IMR-90 (cell line): ENCODE results near the gene C16orf90.

Experiments used
- BHLHE40 ChIP-seq: fragments of 150-350 bp; IDR thresholded peaks from 2 replicates; pipeline ENCODE4 v1.6.1; 2016; ENCODE audit warnings: mild to moderate bottlenecking, low read depth, low read length
- CEBPB ChIP-seq: IDR thresholded peaks from 2 replicates; pipeline ENCODE4 v1.6.1; 2012; ENCODE audit warnings: low read depth, low read length, improper control_type of control experiment
- CHD1 ChIP-seq: IDR thresholded peaks from 2 replicates; pipeline ENCODE4 v1.6.1; 2012; ENCODE audit warnings: low read depth, low read length, improper control_type of control experiment
- NFE2L2 ChIP-seq: fragments of 150-350 bp; IDR thresholded peaks from 2 replicates; pipeline ENCODE4 v1.6.1; 2016; ENCODE audit warnings: low read depth, mild to moderate bottlenecking, low read length
- POLR2A ChIP-seq: IDR thresholded peaks from 2 replicates; pipeline ENCODE4 v1.6.1; 2012; ENCODE audit warnings: mild to moderate bottlenecking, low read depth, low read length
- RAD21 ChIP-seq: IDR thresholded peaks from 2 replicates; pipeline ENCODE4 v1.6.1; 2012; ENCODE audit warnings: low read length, improper control_type of control experiment
- RCOR1 ChIP-seq: IDR thresholded peaks from 2 replicates; pipeline ENCODE4 v1.6.1; 2012; ENCODE audit warnings: mild to moderate bottlenecking, low read length, improper control_type of control experiment; ENCODE audit not compliant: insufficient replicate concordance
- RFX5 ChIP-seq: IDR thresholded peaks from 2 replicates; pipeline ENCODE4 v1.8.0; 2012; ENCODE audit warnings: low read depth, mild to moderate bottlenecking, low read length, moderate library complexity
- SMC3 ChIP-seq: fragments of 150-350 bp; IDR thresholded peaks from 2 replicates; pipeline ENCODE4 v1.6.1; 2016; ENCODE audit warnings: low read depth, mild to moderate bottlenecking, antibody characterized with exemption, low read length, moderate library complexity
- USF2 ChIP-seq: fragments of 150-350 bp; IDR thresholded peaks from 2 replicates; pipeline ENCODE4 v1.6.1; 2017; ENCODE audit warnings: mild to moderate bottlenecking, antibody characterized with exemption, low read length, low read depth
- TF ChIP-seq, protein P1 (sequence below): conservative IDR thresholded peaks from 2 replicates; pipeline ENCODE4 v1.5.1; 2012; ENCODE audit warnings: mild to moderate bottlenecking, low read depth, low read length, improper control_type of control experiment
- TF ChIP-seq, protein P2 (sequence below): fragments of 150-350 bp; IDR thresholded peaks from 2 replicates; pipeline ENCODE4 v1.6.1; 2016; ENCODE audit warnings: low read depth, mild to moderate bottlenecking, low read length, moderate library complexity, borderline replicate concordance

DNA sequence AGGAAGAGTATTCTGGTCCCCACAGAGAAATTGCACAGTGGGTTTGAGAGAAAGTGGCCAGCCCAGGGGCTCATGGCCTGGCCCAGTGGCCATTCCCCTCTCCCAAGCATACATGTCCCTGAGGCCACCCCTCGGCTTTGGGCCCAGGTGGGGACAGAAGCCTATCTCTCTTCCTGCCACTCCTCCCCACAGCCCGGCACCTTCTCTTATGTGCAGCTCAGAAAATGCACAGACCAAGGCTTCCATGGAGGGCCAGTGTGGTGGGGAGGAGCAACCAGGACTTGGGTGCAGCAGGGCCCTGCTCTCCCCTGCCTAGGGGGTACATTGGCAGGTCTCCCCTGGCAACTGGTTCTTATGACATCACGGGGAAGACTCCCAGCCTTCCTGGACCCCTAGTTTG lies at the start of gene C16orf90:
- TF ChIP-seq POLR2A (no peak), USF2 (no peak), SMC3 (no peak), BHLHE40 (no peak), RFX5 (no peak), RAD21 (no peak), RCOR1 (no peak), CHD1 (no peak), CEBPB (no peak), NFE2L2 (no peak)
- TF ChIP-seq, protein P1, sequence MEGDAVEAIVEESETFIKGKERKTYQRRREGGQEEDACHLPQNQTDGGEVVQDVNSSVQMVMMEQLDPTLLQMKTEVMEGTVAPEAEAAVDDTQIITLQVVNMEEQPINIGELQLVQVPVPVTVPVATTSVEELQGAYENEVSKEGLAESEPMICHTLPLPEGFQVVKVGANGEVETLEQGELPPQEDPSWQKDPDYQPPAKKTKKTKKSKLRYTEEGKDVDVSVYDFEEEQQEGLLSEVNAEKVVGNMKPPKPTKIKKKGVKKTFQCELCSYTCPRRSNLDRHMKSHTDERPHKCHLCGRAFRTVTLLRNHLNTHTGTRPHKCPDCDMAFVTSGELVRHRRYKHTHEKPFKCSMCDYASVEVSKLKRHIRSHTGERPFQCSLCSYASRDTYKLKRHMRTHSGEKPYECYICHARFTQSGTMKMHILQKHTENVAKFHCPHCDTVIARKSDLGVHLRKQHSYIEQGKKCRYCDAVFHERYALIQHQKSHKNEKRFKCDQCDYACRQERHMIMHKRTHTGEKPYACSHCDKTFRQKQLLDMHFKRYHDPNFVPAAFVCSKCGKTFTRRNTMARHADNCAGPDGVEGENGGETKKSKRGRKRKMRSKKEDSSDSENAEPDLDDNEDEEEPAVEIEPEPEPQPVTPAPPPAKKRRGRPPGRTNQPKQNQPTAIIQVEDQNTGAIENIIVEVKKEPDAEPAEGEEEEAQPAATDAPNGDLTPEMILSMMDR, result no peak
- TF ChIP-seq, protein P2, sequence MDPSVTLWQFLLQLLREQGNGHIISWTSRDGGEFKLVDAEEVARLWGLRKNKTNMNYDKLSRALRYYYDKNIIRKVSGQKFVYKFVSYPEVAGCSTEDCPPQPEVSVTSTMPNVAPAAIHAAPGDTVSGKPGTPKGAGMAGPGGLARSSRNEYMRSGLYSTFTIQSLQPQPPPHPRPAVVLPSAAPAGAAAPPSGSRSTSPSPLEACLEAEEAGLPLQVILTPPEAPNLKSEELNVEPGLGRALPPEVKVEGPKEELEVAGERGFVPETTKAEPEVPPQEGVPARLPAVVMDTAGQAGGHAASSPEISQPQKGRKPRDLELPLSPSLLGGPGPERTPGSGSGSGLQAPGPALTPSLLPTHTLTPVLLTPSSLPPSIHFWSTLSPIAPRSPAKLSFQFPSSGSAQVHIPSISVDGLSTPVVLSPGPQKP, result no peak
